Fibroblast of mammary gland (primary cell): ENCODE measurements around the gene ATP4B.

ENCODE experiments used
- DNase-seq: peaks from one replicate; pipeline ENCODE4 v3.0.0-alpha.2; 2010; ENCODE audit warnings: low read depth
- H3K4me3 ChIP-seq: 2 replicates; pipeline ENCODE4 v1.5.1; 2011; ENCODE audit warnings: low read depth, mild to moderate bottlenecking, low read length, moderate library complexity; ENCODE audit not compliant: control insufficient read depth
- TF ChIP-seq, protein P1 (sequence below): conservative IDR thresholded peaks from 2 replicates; pipeline ENCODE4 v1.5.1; 2011; ENCODE audit warnings: low read depth, low read length, inconsistent platforms; ENCODE audit not compliant: control insufficient read depth, insufficient read depth

Gene ATP4B

DNA sequence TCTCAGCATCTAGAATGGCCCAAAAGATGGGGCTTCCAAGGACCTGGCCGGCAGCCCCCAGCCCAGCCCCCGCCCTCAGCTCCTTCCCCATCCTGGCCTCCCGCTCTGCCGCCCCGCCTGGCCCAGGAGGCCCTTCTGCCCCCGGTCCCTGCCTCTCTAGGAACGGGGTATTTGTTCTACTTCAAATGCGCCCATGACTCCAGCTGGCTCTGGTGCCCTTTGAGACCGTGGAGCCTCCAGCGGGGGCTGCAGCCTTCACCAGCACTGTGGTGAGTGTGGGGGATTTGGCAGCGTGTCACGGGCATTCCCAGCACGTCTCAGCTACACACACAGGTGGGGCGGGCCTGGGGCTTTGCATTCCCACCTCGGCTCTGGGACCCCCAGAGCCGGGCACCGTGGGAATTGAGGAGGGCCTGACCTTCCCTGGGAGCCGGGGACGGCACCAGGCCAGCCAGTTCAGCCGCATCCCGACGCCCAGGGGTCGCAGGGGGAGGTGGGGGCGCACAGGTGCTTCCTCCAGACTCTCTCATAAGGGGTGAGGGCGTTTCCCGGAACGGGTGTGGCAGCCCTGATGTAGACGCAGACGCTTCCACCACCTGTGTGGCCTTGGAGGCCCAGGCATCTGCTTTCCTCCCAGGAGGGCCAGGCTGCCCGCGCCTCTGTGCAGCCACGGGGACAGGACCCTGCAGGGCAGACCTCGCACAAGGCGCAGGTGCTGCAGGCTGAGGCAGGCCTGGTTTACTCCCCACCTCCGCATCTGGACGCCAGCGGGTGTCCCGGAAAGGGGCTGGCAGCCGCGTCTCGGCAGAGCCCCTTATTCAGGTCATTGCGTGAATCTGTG is 947 bp downstream of the ATP4B start:
- no peak overlapping the region for H3K4me3 ChIP-seq
- TF ChIP-seq, protein P1, sequence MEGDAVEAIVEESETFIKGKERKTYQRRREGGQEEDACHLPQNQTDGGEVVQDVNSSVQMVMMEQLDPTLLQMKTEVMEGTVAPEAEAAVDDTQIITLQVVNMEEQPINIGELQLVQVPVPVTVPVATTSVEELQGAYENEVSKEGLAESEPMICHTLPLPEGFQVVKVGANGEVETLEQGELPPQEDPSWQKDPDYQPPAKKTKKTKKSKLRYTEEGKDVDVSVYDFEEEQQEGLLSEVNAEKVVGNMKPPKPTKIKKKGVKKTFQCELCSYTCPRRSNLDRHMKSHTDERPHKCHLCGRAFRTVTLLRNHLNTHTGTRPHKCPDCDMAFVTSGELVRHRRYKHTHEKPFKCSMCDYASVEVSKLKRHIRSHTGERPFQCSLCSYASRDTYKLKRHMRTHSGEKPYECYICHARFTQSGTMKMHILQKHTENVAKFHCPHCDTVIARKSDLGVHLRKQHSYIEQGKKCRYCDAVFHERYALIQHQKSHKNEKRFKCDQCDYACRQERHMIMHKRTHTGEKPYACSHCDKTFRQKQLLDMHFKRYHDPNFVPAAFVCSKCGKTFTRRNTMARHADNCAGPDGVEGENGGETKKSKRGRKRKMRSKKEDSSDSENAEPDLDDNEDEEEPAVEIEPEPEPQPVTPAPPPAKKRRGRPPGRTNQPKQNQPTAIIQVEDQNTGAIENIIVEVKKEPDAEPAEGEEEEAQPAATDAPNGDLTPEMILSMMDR = no peak
- no peak for DNase-seq

DNA sequence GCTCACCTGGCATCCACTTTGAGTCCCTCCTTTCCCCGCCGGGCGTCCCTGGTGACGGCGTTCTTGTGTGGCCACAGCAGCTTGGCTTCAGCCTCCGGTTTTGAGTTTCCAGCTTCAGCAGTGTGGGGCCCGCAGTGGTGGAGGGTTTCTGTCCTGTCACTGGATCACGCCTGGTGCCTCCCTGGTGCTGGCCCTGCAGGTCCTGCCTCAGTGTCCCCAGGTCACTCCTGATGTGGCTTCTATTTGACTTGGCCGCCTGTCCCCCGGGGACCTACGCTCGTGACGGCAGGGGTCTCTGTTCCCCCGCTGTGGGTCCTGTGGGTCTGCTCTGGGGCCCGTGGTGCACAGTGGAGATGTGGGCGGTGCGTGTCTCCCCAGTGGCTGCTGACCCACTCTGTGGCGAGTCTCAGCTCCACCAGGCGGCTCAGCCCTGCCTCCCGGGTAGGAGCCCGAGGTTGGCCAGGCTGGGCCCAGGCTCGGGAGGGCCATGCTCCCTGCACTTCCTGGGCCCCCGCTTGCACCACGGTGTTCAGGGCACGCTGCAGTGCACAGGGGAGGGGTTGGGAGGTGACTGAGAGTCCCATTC is 1.9 kb downstream of the ATP4B start:
- DNase-seq = no peak
- TF ChIP-seq, protein P1 = no peak
- H3K4me3 ChIP-seq = no peak overlapping the region

DNA sequence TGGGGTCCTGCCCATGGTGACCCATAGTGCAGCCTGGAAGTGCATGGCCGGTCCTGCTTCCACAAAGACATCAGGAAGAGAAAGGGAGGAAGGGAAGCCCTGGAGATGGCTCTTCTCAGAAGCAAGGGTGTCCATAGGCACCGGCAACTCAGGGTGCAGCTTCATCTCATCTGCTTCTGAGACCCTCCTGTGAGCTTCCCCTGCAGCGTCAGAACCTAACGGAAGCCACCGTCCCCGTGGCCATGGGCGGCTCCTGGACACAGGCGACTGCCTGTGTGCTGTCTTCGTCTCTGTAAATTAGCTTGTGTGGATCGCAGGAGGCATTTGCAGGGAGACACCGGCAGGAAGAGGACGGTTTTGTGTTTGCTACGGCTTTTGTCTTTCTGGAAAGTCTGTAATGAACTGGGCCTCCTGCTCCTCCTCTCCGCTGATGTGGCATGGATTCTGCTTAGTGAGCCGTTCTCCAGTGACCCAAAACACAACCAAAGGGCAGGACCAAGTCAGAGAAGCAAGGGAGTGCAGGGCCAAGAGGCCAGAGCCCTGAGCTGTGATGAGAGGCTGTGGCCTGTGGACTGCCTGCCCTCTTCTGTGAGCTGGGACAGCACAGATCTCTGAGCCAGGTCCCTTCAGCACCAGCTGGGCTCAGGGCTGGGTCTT is 2.5 kb downstream of the ATP4B start:
- TF ChIP-seq, protein P1 = no peak
- no peak overlapping the region for H3K4me3 ChIP-seq
- no peak for DNase-seq

DNA sequence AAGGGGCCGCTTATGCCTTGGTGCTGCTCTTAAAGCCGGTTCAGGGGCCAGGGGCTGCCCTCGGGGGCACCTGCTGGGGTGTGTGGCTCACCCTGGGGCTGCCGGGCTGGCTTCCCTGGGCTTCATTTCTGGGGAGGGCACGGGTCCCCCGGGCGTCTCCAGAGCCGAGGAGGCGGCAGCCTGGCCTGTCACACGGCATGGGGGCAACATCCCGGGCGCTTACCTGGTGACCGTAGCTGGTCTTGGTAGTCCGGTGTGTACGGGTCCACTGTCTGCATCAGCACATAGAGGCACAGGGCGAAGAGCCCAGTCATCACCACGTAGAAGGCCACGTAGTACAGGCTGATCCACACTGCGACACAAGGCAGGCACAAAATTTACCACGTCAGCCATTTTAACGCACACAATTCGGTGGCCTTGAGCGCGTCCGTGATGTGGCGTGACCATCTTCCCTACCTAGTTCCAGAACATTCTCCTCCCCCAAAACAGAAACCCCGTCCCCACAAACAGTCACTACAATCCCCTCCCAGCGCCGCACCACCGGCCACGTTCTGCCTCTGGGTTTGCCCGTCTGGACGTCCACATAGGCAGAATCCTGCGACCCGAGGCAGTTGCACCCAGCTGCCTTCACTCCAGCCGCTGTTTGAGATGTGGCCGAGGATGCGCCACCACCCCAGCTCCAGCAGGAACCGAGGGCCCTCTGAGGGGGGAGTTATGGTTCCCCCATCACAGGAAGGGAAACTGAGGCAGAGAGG is 3.2 kb downstream of the ATP4B start:
- H3K4me3 ChIP-seq = no peak overlapping the region
- TF ChIP-seq, protein P1 = no peak
- DNase-seq = no peak

DNA sequence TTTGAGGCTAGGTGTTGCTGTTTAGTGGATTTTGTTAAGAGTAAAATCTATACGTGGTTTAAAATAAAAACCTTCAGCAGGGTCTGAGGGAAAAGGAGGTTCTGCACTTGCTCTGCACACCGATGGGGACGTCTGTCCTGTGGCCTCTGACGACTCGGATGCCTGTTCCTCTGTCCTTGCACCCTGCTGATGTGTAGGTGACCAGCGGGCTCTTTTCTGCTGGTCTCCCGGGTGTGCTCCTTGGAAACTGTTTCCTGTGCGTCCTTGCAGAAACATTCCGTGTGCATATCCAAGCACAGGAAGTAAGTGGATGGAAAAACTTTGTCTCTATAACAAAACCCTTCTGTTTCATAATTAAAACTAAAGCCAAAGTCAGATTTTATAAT is 3.8 kb downstream of the ATP4B start:
- no peak for DNase-seq
- TF ChIP-seq, protein P1 = no peak
- no peak overlapping the region for H3K4me3 ChIP-seq
